GM18502 (cell line): ENCODE results near the gene SIN3B.
"Not testable (repeated sequence)": the region's sequence is repeated elsewhere in the genome, so short reads cannot be mapped to it uniquely, and the experiment has no call there.

Source experiments
- ATAC-seq: cut with Tn5 transposase; IDR thresholded peaks from one replicate; pipeline ENCODE4 v1.9.1; 2021; ENCODE audit warnings: mild to moderate bottlenecking; ENCODE audit not compliant: unreplicated experiment, poor library complexity

Gene SIN3B

GRCh38 chr19:16862826-16863415 is 33.7 kb downstream of the SIN3B start:
- no peak for ATAC-seq

- no peak for ATAC-seq
Measured at GRCh38 chr19:16867211-16867610, 38.0 kb downstream of the SIN3B start.

- no peak for ATAC-seq
Measured at GRCh38 chr19:16868423-16869130, 39.4 kb downstream of the SIN3B start.

GRCh38 chr19:16869331-16869972 is 40.3 kb downstream of the SIN3B start:
- no peak for ATAC-seq

GRCh38 chr19:16871871-16872270 is 42.7 kb downstream of the SIN3B start:
- ATAC-seq: no peak

- ATAC-seq: no peak
Measured at GRCh38 chr19:16872728-16873127, 43.5 kb downstream of the SIN3B start.

GRCh38 chr19:16873594-16873993 is 44.4 kb downstream of the SIN3B start:
- no peak for ATAC-seq

- ATAC-seq: no peak
Measured at GRCh38 chr19:16874250-16874977, 45.2 kb downstream of the SIN3B start.

- not testable (repeated sequence) for ATAC-seq
Measured at GRCh38 chr19:16874978-16875299, 45.7 kb downstream of the SIN3B start.

- ATAC-seq: no peak
Measured at GRCh38 chr19:16875584-16876555, 46.7 kb downstream of the SIN3B start.

- no peak for ATAC-seq
Measured at GRCh38 chr19:16876904-16877361, 47.7 kb downstream of the SIN3B start.

- ATAC-seq: no peak
Measured at GRCh38 chr19:16877581-16877980, 48.4 kb downstream of the SIN3B start.

- ATAC-seq: no peak
Measured at GRCh38 chr19:16878181-16878965, 49.2 kb downstream of the SIN3B start.

- no peak for ATAC-seq
Measured at GRCh38 chr19:16880884-16881554, 51.8 kb downstream of the SIN3B start.

- ATAC-seq: no peak
Measured at GRCh38 chr19:16882146-16882545, 52.9 kb downstream of the SIN3B start.

GRCh38 chr19:16883522-16883921 is 54.3 kb downstream of the SIN3B start:
- no peak for ATAC-seq

GRCh38 chr19:16885166-16885565 is 56.0 kb downstream of the SIN3B start:
- ATAC-seq: no peak

- ATAC-seq: no peak
Measured at GRCh38 chr19:16886305-16886880, 57.2 kb downstream of the SIN3B start.
